Lower leg skin (tissue), 3 donors: Measurements from ENCODE around the gene TTC33.

Experiments used
- POLR2A ChIP-seq, 2 donors: fragments of 450-650 bp; IDR thresholded peaks; one replicate each; pipeline ENCODE4 v1.6.1; 2016 to 2017; ENCODE audit warnings: antibody characterized with exemption in 2 of 2, mild to moderate bottlenecking in 1 of 2, moderate library complexity in 1 of 2
- TF ChIP-seq, protein P1 (sequence below), 3 donors: fragments of 450-650 bp; IDR thresholded peaks; one replicate each; pipeline ENCODE4 v1.5.1; 2016; ENCODE audit warnings: antibody characterized with exemption in 3 of 3, mild to moderate bottlenecking in 3 of 3, moderate library complexity in 2 of 3

GRCh38 chr5:40762705-40763104 lies 6.9 kb upstream of the TTC33 start:
- TF ChIP-seq, protein P1, sequence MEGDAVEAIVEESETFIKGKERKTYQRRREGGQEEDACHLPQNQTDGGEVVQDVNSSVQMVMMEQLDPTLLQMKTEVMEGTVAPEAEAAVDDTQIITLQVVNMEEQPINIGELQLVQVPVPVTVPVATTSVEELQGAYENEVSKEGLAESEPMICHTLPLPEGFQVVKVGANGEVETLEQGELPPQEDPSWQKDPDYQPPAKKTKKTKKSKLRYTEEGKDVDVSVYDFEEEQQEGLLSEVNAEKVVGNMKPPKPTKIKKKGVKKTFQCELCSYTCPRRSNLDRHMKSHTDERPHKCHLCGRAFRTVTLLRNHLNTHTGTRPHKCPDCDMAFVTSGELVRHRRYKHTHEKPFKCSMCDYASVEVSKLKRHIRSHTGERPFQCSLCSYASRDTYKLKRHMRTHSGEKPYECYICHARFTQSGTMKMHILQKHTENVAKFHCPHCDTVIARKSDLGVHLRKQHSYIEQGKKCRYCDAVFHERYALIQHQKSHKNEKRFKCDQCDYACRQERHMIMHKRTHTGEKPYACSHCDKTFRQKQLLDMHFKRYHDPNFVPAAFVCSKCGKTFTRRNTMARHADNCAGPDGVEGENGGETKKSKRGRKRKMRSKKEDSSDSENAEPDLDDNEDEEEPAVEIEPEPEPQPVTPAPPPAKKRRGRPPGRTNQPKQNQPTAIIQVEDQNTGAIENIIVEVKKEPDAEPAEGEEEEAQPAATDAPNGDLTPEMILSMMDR (IDR thresholded peaks at IDR 0.05) = no peak
- no peak for TF ChIP-seq POLR2A (IDR thresholded peaks at IDR 0.05)
